PC-9 (cell line): ENCODE data around the gene SNAPIN. TPM values are rescaled to one million over a fixed set of nuclear protein-coding genes. Genes with fewer than 3 reads are reported as not detected.

Experiments
- BruUV-seq: library from RNA; stranded (reverse); fragments of 400-500 nt; replicated peaks from 2 replicates; lab custom pipeline; 2021; lab: Mats Ljungman, UMichigan
- CTCF ChIA-PET: fragments of 300-600 bp; sonication (Branson Sonifier 250); formaldehyde crosslinking; loops from one replicate; lab custom pipeline; 2022; ENCODE audit warnings: antibody characterized with exemption; lab: Charles Lee
- POLR2A ChIA-PET: fragments of 300-600 bp; sonication (Branson Sonifier 250); formaldehyde crosslinking; loops from one replicate; lab custom pipeline; 2022; ENCODE audit warnings: antibody characterized with exemption; ENCODE audit not compliant: unreplicated experiment; lab: Charles Lee
- DNase-seq, 2 experiments: peaks; one replicate each; pipeline versions ENCODE4 v3.0.0 to v3.0.0-alpha.2; 2015 to 2022; ENCODE audit warnings: mixed read lengths in 1 of 2
- H2AFZ ChIP-seq: fragments of 200-600 bp; sonication (generic); 2 replicates; pipeline ENCODE4 v1.8.1; 2017; ENCODE audit warnings: antibody characterized with exemption
- H3F3A ChIP-seq: fragments of 200-600 bp; sonication (generic); 2 replicates; pipeline ENCODE4 v1.8.1; 2017; ENCODE audit warnings: antibody characterized with exemption, mild to moderate bottlenecking, low read depth; ENCODE audit not compliant: insufficient read depth
- H3K27ac ChIP-seq: fragments of 200-600 bp; sonication (generic); 2 replicates; pipeline ENCODE4 v1.6.1; 2016; ENCODE audit warnings: mixed run types
- H3K27me3 ChIP-seq: fragments of 200-600 bp; sonication (generic); 2 replicates; pipeline ENCODE4 v1.6.1; 2016; ENCODE audit warnings: low read depth, mixed run types; ENCODE audit not compliant: insufficient read depth
- H3K36me3 ChIP-seq: fragments of 200-600 bp; sonication (generic); 2 replicates; pipeline ENCODE4 v1.6.1; 2016; ENCODE audit warnings: low read depth, mixed run types
- H3K4me1 ChIP-seq: fragments of 200-600 bp; sonication (generic); replicated peaks from 2 replicates; pipeline ENCODE4 v1.6.1; 2016; ENCODE audit warnings: mixed run types; ENCODE audit not compliant: insufficient read depth
- H3K4me2 ChIP-seq: fragments of 200-600 bp; sonication (generic); 2 replicates; pipeline ENCODE4 v1.6.1; 2017; ENCODE audit warnings: mixed run types
- H3K4me3 ChIP-seq: fragments of 200-600 bp; sonication (generic); 2 replicates; pipeline ENCODE4 v1.6.1; 2016; ENCODE audit warnings: mixed run types
- H3K79me2 ChIP-seq: fragments of 200-600 bp; sonication (generic); 2 replicates; pipeline ENCODE4 v1.6.1; 2017; ENCODE audit warnings: low read depth, mixed run types
- H3K9me2 ChIP-seq: fragments of 200-600 bp; sonication (generic); 2 replicates; pipeline ENCODE4 v1.8.1; 2017; ENCODE audit warnings: mild to moderate bottlenecking; ENCODE audit not compliant: insufficient read depth
- H3K9me3 ChIP-seq: fragments of 200-600 bp; sonication (generic); 2 replicates; pipeline ENCODE4 v1.8.1; 2016; ENCODE audit warnings: low read depth; ENCODE audit not compliant: insufficient read depth
- H4K20me1 ChIP-seq: fragments of 200-600 bp; sonication (generic); 2 replicates; pipeline ENCODE4 v1.8.1; 2017; ENCODE audit not compliant: insufficient read depth
- EZH2 ChIP-seq: fragments of 200-600 bp; sonication (generic); IDR thresholded peaks from 2 replicates; pipeline ENCODE4 v1.8.0; 2017; ENCODE audit warnings: antibody characterized with exemption, low read depth
- intact Hi-C: fragments of 100-400 bp; cut with micrococcal nuclease; formaldehyde crosslinking; loops from one replicate; pipeline ENCODE4 v1.10.0; 2022; ENCODE audit not compliant: unreplicated experiment
- total RNA-seq: library from RNA; stranded (reverse); gene quantifications from 2 replicates; pipeline ENCODE4 v1.2.3, GENCODE V29; 2021
- TF ChIP-seq, protein P1 (sequence below): fragments of 200-600 bp; sonication (generic); conservative IDR thresholded peaks from 2 replicates; pipeline ENCODE4 v1.6.1; 2017; ENCODE audit warnings: mixed run types, antibody characterized with exemption, mild to moderate bottlenecking, moderate library complexity

The SNAPIN gene
- total RNA-seq, 1 experiment from 2014 or later = 29.5 TPM

DNA sequence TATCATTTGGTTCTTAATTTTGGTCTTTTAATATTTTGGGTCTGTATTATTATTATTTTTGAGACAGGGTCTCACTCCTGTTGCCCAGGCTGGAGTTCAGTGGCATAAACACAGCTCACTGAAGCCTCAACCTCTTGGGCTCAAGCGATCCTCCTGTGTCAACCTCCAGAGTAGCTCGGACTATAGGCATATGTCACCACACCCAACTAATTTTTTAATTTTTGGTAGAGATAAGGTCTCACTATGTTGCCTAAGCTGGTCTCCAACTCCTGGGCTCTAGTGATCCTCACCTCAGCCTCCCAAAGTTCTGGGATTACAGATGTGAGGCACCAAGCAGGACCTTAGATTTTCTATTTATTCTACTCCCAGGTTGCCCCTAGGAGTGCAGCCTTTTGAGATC is 15.0 kb downstream of the SNAPIN start:
- peaks cover 13% of the 10 kb centered on the region for H3K4me1 ChIP-seq
- 0 out of 2 replicates have a peak overlapping the region, but pooled peaks have one; percentile 1 for H3K27ac ChIP-seq
- peaks cover 11% of the 10 kb centered on the region for H3K36me3 ChIP-seq
- intact Hi-C loops = loop anchor here (5.0 to 10.0 kb wide), 3 partner anchors 314 to 599 kb away; partner anchors contain the start of genes HAX1, RAB13 and S100A9
- no peak for DNase-seq
- POLR2A ChIA-PET = interaction anchor here (0.7 kb wide), 1 partner anchor 58 kb away, joined by 10 read pairs; no protein-coding TSS in a partner anchor
- H2AFZ ChIP-seq = no peak overlapping the region
- no peak overlapping the region for H3K4me3 ChIP-seq
- no peak overlapping the region for H3K4me2 ChIP-seq
- no peaks in the 10 kb centered on the region for H3K9me2 ChIP-seq
- H3K9me3 ChIP-seq = no peaks in the 10 kb centered on the region
- peaks cover 23% of the 10 kb centered on the region for H3K79me2 ChIP-seq
- CTCF ChIA-PET = interaction anchor here (0.7 kb wide), 1 partner anchor 314 kb away, joined by 7 read pairs; no protein-coding TSS in a partner anchor
- TF ChIP-seq, protein P1, sequence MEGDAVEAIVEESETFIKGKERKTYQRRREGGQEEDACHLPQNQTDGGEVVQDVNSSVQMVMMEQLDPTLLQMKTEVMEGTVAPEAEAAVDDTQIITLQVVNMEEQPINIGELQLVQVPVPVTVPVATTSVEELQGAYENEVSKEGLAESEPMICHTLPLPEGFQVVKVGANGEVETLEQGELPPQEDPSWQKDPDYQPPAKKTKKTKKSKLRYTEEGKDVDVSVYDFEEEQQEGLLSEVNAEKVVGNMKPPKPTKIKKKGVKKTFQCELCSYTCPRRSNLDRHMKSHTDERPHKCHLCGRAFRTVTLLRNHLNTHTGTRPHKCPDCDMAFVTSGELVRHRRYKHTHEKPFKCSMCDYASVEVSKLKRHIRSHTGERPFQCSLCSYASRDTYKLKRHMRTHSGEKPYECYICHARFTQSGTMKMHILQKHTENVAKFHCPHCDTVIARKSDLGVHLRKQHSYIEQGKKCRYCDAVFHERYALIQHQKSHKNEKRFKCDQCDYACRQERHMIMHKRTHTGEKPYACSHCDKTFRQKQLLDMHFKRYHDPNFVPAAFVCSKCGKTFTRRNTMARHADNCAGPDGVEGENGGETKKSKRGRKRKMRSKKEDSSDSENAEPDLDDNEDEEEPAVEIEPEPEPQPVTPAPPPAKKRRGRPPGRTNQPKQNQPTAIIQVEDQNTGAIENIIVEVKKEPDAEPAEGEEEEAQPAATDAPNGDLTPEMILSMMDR = no peak
- no peak for TF ChIP-seq EZH2
- H3K27me3 ChIP-seq = peaks cover 4% of the 10 kb centered on the region; the same call in 1 of the 2 replicates
- H4K20me1 ChIP-seq = 0 out of 2 replicates have a peak, but pooled peaks cover 6% of the 10 kb centered on the region
- peaks cover 41% of the 10 kb centered on the region for H3F3A ChIP-seq
- BruUV-seq = no TSS peak

DNA sequence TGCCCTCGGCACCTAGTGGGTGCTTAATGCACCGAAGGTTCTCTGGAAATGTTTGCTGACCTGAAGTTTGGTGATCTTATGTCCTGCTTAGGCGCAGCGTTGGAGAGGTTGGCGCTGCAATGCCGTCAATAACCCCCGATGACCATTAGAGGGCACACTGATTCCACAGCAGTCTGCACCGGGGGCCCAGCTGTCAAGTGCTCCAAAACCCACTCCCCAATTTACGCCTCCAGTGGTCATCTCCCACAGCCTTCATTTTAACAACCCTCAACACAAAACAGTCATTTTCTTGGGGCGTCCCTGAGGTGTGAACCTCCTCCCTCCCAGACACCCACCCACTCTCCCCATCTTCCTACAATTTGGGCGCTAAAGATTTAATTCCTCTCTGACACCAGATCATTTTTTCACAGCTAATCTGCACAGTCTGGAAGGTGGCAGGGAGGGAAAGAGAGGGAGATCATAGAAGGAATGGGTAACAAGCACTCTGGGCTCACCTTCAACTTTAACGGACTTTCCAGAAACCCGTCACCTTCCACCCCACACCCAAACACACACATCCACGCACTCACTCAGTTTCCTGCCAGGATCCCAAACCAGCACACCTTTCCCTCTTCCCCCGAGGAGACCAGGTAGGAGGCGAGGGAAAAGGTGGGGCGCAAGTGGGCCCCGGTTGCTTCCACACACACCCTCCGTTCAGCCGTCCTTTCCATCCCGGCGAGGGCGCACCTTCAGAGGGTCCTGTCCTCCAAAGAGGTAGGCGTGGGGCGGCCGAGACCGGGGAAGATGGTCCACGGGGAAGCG is 19.4 kb downstream of the SNAPIN start:
- Histone ChIP-seq H3K79me2 (no peaks in the 10 kb centered on the region), H3K4me3 (peak overlapping the region; percentile 39; the same call in 1 of the 2 replicates), H4K20me1 (no peaks in the 10 kb centered on the region), H3K27me3 (peaks cover 9% of the 10 kb centered on the region; the same call in 1 of the 2 replicates), H3K27ac (no peak overlapping the region), H3K4me2 (peak overlapping the region; percentile 80), H3K9me3 (no peaks in the 10 kb centered on the region), H3F3A (peaks cover 13% of the 10 kb centered on the region), H3K9me2 (no peaks in the 10 kb centered on the region), H3K36me3 (no peaks in the 10 kb centered on the region), H3K4me1 (no peaks in the 10 kb centered on the region), H2AFZ (no peak overlapping the region)
- intact Hi-C loops = loop anchor here (1.0 to 10.0 kb wide), 3 partner anchors 49 to 323 kb away; partner anchors contain the start of genes INTS3 and S100A9
- CTCF ChIA-PET = no interaction called here
- no TSS peak for BruUV-seq
- POLR2A ChIA-PET = interaction anchor here (0.7 kb wide), 2 partner anchors 54 to 133 kb away, joined by 4 read pairs; no protein-coding TSS in a partner anchor
- DNase-seq = peak in 1 of 2 experiments; percentile 38
- TF ChIP-seq, protein P1 = peak; percentile 94
- TF ChIP-seq EZH2 = no peak

DNA sequence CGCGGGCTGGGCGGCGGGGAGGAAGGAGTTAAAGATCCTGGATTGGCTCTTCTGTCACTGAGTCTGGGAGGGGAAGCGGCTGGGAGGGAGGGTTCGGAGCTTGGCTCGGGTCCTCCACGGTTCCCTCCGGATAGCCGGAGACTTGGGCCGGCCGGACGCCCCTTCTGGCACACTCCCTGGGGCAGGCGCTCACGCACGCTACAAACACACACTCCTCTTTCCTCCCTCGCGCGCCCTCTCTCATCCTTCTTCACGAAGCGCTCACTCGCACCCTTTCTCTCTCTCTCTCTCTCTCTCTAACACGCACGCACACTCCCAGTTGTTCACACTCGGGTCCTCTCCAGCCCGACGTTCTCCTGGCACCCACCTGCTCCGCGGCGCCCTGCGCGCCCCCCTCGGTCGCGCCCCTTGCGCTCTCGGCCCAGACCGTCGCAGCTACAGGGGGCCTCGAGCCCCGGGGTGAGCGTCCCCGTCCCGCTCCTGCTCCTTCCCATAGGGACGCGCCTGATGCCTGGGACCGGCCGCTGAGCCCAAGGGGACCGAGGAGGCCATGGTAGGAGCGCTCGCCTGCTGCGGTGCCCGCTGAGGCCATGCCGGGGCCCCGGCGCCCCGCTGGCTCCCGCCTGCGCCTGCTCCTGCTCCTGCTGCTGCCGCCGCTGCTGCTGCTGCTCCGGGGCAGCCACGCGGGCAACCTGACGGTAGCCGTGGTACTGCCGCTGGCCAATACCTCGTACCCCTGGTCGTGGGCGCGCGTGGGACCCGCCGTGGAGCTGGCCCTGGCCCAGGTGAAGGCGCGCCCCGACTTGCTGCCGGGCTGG is 20.2 kb downstream of the SNAPIN start, which contains the start of gene NPR1:
Gene NPR1 (plus strand): TSS at position 170 of the 818 bp plus-strand sequence. CDS start 421 bp downstream, at position 591.
- no peaks in the 10 kb centered on the region for H3K36me3 ChIP-seq
- no TSS peak for BruUV-seq
- H3K9me3 ChIP-seq = no peaks in the 10 kb centered on the region
- H3K4me3 ChIP-seq = peak within 1 kb of the TSS; percentile 39; the same call in 1 of the 2 replicates
- no peaks in the 10 kb centered on the region for H4K20me1 ChIP-seq
- CTCF ChIA-PET = no interaction called here
- peak within 1 kb of the TSS; percentile 80 for H3K4me2 ChIP-seq
- H3K27ac ChIP-seq = no peak within 1 kb of the TSS
- intact Hi-C loops = loop anchor here (5.0 to 10.0 kb wide), 2 partner anchors 49 to 324 kb away; partner anchors contain the start of genes INTS3 and S100A9
- H3F3A ChIP-seq = peaks cover 10% of the 10 kb centered on the region; the same call in 1 of the 2 replicates
- no peak for DNase-seq
- H3K9me2 ChIP-seq = no peaks in the 10 kb centered on the region
- peaks cover 9% of the 10 kb centered on the region; the same call in 1 of the 2 replicates for H3K27me3 ChIP-seq
- POLR2A ChIA-PET = interaction anchor here (0.7 kb wide), 1 partner anchor 66 kb away, joined by 3 read pairs; the partner anchor contains the start of gene S100A16
- TF ChIP-seq EZH2 = no peak
- TF ChIP-seq, protein P1 = no peak
- no peaks in the 10 kb centered on the region for H3K79me2 ChIP-seq
- H3K4me1 ChIP-seq = no peaks in the 10 kb centered on the region
- H2AFZ ChIP-seq = peak within 1 kb of the TSS; percentile 64; the same call in 1 of the 2 replicates
